Subcutaneous adipose tissue (tissue), 4 donors: Measurements from ENCODE around the gene ALPP. TPM values are rescaled to one million over a fixed set of nuclear protein-coding genes. Genes with fewer than 3 reads are reported as not detected.

Experiments
- total RNA-seq, 4 donors: library from RNA; depleted of rRNA; stranded (reverse); fragments of >200 nt; gene quantifications; one replicate each; pipeline ENCODE4 v1.1.0, GENCODE V29; 2016
- TF ChIP-seq, protein P1 (sequence below): fragments of 450-650 bp; IDR thresholded peaks from one replicate; pipeline ENCODE4 v1.5.1; 2016; ENCODE audit warnings: low read depth, mild to moderate bottlenecking, control low read depth, antibody characterized with exemption, moderate library complexity

Gene ALPP
- total RNA-seq, 4 donors from 2014 or later: not detected

GRCh38 chr2:232387451-232388171, 9.1 kb downstream of the ALPP start:
- TF ChIP-seq, protein P1, sequence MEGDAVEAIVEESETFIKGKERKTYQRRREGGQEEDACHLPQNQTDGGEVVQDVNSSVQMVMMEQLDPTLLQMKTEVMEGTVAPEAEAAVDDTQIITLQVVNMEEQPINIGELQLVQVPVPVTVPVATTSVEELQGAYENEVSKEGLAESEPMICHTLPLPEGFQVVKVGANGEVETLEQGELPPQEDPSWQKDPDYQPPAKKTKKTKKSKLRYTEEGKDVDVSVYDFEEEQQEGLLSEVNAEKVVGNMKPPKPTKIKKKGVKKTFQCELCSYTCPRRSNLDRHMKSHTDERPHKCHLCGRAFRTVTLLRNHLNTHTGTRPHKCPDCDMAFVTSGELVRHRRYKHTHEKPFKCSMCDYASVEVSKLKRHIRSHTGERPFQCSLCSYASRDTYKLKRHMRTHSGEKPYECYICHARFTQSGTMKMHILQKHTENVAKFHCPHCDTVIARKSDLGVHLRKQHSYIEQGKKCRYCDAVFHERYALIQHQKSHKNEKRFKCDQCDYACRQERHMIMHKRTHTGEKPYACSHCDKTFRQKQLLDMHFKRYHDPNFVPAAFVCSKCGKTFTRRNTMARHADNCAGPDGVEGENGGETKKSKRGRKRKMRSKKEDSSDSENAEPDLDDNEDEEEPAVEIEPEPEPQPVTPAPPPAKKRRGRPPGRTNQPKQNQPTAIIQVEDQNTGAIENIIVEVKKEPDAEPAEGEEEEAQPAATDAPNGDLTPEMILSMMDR: no peak

DNA sequence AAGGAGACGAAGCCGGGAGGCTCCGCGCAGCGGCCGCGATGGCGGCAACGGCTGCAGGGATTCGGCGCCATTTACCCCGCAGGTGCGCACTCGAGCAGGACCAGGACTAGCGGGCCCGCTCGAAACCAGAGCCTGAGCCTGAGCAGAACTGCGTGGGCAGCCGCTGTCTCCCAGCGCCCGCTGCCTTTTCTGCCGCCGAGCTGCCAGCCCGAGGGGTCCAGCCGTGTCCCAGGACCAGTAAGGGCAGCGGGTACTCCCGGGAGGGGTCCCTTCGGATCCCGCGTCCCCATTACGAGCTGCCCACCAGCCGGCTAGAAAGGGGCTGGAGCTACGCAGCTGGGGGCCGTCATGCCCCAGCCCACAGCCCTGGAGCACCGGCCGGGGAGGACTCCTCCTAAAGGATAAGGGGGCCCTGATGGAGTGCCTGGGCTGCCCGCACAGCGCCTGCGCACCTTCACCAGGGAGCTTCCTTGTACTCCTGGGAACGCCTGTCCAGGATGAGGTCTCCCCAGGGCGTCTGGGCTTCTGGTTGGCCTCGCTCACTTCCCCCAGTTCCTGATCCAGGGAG, 9.9 kb downstream of the ALPP start:
- TF ChIP-seq, protein P1: no peak

GRCh38 chr2:232389327-232389726, 10.8 kb downstream of the ALPP start:
- TF ChIP-seq, protein P1: no peak

GRCh38 chr2:232390661-232391060, 12.1 kb downstream of the ALPP start:
- TF ChIP-seq, protein P1: no peak

GRCh38 chr2:232393556-232393955, 15.0 kb downstream of the ALPP start:
- TF ChIP-seq, protein P1: no peak

DNA sequence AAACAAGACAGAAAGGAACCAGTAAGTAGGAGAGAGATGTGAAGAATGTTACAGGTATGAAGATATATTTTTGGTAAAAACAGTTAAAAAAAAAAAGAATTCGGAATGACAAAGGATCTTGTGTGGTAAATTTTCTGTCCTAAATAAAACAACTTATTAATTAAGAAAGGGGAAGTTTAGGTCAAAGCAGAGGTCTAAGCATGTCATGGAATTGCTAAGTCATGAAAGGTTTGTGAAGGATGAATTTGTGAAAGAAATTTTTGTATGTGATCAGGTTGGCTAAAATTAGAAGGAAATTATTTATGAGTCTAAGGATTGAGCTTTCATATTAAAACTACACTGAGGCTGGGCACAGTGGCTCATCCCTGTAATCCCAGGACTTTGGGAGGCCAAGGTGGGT, 17.0 kb downstream of the ALPP start:
- TF ChIP-seq, protein P1: no peak

DNA sequence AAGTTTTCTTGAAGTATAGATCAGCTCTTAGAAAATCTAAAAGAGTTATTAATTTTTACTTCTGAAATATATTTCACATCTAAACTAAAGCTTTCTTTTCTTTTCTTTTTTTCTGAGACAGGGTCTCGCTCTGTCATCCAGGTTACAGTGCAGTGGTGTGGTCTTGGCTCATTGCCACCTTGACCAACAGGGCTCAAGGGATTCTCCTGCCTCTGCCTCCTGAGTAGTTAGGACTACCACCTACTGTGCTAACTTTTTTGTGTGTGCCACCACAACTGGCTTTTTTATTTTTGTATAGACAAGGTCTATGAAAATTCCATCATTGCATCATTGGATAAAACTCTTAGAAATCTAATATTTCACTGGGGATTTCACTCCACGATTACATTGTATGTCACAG, 18.1 kb downstream of the ALPP start:
- TF ChIP-seq, protein P1: no peak
